HS-5 (cell line): ENCODE data around the gene MYBBP1A.

Source experiments
- DNase-seq: peaks from one replicate; pipeline ENCODE4 v3.0.0-alpha.2; 2012; ENCODE audit warnings: low read depth

MYBBP1A gene

DNA sequence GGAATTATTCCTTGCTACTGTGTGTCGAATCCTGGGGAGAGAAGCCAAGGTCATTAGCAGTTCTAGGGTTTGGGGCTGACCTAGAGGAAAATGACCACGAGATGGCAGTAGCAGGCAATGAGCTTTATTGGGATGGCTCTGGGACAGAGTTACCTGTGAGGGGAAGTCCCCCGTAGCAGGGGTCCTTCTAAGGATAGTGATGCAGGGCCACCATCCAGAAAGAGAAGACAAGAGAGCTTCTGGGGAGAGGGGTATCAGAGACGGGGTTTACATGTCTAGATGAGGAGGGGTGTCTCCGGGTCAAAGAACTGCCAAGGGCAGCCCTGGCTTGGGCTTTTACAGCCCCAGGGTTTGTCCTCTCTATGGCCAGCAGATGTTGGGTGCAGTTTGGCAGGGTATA, 11.6 kb upstream of the MYBBP1A start:
- DNase-seq: peak; percentile 15

DNA sequence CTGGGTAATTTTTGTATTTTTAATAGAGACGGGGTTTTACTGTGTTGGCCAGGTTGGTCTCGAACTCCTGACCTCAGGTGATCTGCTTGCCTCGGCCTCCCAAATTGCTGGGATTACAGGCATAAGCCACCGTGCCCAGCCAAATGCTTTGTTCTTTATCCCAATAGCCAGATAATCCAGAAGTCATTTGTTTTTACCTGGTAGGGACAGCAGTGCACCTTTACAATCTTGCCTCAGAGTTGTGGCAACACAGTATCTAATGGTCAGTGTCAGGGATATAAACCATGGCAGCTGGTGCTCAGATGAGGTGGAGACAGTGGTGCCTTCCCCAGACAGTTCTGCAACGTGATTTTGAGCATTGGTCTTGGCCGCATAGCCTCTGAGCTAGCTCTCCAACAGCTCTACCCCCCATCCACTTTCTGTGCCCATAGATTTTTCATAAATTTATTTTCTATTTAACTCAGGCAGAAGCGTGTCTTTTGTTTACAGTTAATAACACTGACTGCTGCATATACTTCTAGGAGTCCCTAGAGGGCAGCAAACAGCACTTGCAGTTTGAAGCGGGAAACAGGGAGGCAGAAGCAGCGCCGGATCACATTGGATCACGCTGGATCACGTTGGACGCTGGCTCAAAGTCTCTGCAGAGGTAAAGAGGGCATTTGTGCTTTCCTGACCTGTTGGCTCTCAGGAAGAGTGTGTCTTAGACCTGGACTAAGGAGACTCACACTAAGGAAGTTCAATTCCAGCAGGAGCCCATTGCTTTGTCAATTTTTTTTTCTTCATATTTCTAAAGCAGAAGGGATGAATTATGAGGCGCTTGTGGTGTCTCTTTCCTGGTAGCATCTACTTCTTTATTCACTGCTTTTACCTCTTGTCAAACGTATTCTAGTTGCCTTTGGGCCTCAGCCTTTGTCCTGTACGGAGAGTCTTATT, 10.3 kb upstream of the MYBBP1A start:
- peak; percentile 46 for DNase-seq

GRCh38 chr17:4562015-4562969, 7.1 kb upstream of the MYBBP1A start:
- no peak for DNase-seq

GRCh38 chr17:4560837-4561256, 5.7 kb upstream of the MYBBP1A start:
- no peak for DNase-seq

DNA sequence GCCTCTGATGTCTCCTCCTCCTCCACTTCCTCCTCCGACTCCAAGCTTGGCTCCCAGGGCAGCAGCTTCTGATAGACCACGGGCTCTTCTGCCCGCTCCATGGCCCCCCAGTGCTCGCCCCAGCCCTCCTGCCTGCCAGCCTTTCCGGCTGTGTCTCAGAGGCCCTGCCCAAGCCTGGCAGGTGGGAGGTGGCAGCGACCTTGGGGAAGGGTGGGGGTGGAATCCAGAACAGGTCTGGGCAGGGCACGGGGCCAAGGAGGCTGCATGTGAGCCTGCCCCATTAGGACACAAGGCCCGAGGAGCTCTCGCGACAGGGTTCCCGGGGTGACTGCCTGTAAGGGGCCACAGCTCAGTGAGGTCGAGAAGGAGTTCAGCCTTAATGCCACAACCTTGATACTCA, 5.2 kb upstream of the MYBBP1A start, which contains the start of gene GGT6:
TSS of gene GGT6 (minus strand) at position 157 of the 400 bp plus-strand sequence. CDS start at position 101, 56 bp downstream.
- no peak for DNase-seq

DNA sequence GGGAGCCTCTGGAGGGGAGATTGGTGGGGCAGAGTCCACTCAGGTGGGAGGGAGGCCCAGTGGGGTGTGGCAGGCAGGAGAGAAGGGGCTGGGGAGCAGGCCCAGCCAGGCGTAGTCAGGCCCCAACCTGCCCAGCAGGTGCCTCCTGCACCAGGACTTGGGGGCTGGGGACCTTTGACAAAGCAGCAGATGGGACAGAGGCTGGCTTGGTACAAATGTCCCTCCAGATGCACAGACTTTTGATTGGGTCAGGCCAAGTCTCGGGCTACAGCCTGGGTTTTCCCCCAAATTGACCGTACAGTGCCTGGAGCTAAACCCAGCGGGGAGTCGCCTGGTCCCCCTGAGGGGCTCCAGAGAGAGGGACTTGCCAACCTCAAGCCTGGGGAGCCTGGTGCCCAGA, 4.8 kb upstream of the MYBBP1A start:
- no peak for DNase-seq

DNA sequence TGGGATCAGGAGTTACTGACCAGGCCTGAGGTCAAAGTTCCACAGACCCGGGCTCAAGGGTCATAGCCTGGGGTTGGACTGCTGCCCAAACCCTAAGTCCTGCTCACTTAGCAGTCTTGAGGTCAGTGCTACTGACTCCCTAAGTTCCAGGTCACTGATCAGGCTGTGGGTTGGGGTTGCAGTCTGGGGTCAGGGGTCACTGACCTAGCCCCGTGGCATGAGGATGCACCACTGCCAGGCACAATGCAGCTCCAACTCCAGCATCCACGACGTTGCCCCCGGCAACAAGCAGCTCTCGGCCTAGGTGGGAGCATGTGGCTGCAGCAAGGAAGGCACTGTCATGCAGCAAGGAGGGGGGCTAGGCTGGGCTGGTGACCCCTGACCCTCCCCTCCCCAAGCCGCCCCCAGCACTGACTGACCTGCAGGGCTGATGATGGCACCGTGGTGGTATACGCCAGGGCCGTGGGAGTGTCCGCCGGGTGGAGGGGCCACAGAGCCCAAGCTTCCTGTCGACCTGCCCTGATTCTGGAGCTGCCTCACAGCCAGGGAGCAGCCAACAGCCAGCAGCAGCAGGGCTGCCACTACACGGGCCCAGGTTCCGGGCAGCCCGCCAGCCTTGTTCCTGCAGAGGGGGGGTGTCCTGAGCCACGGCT, 4.1 kb upstream of the MYBBP1A start:
- no peak for DNase-seq

GRCh38 chr17:4558347-4558971, 3.3 kb upstream of the MYBBP1A start:
- no peak for DNase-seq

- no peak for DNase-seq
Measured at GRCh38 chr17:4557626-4558346, 2.6 kb upstream of the MYBBP1A start.

DNA sequence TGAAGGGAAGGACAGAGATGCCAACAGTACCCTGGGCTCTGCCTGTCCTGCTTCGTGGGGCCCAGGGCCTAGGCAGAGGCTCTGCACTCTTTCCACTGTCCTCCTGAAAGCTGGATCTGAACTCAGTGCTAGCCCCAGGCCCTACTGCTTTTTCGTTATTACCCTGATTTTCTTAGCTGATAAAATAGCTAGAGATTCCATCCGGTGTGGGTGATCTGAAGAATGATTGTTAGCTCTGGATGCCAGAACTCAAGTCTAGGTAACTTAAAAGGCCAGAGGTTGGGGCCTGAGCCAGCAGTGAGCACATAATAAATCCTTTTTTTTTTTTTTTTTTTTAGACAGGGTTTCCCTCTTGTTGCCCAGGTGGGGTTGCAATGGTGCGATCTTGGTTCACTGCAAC, 1.8 kb upstream of the MYBBP1A start:
- no peak for DNase-seq

DNA sequence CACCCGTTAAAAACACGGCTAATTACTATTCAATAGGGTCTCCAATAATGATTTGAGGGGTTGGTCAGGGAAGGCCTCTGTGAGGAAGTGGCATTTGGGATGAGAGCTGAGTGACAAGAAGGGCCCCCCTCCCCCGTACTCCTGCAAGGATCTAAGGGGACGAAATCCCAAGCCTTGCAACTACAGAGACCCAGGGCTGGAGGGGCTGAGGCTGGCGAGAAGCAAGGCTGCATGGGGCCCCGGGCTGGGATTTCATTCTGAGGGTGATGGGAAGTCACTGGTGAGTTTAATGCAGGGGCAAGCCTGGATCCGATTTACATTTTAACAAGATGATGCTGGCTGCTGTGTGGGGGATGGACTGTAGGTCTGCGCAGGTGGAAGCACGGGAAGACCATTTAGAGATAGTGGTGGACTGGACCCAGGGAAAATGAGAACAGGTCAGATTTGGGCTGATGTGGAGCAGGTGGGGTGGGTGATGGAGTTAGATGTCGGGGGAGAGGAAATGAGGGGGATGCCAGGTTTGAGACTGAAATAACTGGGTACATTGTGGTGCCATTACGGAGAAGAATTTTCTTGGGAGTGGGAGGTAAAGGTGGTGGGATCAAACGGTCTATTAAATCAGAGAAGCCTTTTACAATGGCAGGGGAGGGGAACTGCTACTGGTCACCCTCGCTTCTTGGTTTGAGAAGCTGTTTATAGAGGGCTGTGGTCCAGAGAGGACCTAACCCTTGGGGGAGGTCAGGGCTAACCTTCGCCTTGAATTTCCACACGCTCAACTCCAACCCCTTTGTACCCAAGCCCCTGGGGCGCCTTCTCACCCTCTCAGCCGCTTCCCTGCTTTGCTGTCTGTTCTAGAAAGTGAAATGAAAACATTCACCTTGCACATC, 932 bp upstream of the MYBBP1A start:
- DNase-seq: no peak

DNA sequence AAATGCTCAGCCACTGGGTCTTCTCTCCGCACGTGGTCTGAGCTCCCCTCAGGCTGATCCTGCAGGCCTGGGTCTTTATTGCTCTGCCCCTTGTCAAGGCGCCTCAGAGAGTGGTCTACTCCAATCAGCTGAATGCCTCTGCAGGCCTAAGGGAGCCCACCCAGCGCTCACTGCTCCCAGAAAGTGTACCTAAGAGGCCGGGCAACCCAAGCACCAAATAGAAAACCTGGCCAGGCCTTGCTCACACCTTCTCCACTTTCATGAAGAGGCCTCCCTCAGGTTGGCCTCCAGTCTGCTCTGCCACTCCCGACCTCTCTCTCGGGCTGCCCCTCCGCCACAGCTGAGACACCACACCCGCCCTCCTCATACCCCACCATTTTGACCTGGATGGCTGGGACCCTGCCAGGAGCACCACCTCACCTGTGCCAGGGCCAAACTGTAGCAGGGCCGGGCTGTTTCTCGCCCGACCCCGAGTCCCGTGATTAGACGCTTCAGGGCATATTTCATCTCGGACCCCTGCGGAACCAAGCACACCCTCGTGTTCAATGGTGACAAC, 665 bp downstream of the MYBBP1A start:
- DNase-seq: no peak

DNA sequence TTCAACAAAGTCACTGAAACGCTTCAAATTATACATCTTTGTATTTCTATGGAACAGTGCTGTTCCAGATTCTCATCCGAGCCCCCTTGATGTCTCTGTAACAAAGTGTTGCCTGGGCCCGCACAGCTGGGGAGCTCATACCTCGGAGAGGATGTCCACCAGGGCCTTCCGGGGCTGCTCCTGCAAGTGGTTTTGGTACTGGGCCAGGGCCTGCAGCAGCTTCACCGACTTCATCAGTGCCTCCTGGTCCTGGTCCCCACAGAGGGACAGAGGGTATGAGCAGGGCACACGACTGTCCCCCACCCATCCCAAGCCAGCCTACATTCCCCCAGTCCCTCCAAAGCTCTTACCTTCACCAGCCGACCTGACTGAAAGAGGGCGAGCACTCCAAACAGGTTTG, 1.5 kb downstream of the MYBBP1A start:
- no peak for DNase-seq

- no peak for DNase-seq
Measured at GRCh38 chr17:4551796-4552525, 3.2 kb downstream of the MYBBP1A start.

GRCh38 chr17:4551141-4551540, 4.0 kb downstream of the MYBBP1A start:
- no peak for DNase-seq

DNA sequence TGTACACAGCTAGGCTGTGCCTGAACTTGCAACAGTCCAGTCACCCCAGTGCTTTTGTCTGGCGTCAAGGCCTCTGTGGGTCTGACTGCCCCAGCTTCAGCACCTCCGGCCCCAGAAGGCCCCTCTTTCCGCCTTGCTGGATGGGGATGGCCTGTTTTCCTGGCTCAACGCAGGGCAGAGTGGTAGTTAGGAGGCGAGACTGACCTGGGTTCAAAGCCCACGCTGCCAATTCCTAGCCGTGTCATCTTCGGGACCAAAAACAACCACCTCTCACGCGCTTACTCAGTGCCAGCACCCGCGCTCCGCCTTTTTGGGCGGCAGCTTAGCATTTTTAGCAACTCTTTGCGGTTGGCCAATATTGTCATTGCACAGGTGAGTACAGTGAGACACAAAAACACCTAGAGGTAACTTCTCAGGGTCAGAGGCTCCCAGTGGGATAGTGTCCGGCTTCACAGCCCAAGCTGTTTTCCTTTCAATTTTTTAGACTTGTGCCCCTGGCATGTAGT, 4.6 kb downstream of the MYBBP1A start:
- DNase-seq: no peak

GRCh38 chr17:4549781-4550533, 5.2 kb downstream of the MYBBP1A start:
- DNase-seq: no peak
